Measurements from ENCODE around the gene PSMD14.
"Not testable (repeated sequence)": the region's sequence is repeated elsewhere in the genome, so short reads cannot be mapped to it uniquely, and the experiment has no call there.

The PSMD14 gene

DNA sequence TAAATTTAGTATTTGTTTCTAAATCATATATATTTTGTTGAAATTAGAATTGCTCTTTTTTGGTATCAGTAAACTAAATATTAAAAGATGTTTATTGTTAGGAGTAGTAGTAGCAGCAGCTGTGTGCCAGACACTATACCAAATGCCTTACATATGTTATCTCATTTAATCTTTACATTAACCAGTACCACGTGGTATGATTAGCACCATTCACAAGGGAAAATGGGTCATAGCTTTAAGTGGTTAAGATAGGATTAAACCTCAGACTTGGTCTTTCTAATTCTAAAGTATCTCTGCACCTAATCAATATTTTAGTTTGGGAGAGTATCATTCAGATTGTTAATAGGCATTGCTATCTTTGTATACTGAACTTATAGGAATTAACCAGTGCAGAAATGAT lies 29.0 kb downstream of the PSMD14 start:
- no peak for DNase-seq (ENCODE audit: low spot score)

DNA sequence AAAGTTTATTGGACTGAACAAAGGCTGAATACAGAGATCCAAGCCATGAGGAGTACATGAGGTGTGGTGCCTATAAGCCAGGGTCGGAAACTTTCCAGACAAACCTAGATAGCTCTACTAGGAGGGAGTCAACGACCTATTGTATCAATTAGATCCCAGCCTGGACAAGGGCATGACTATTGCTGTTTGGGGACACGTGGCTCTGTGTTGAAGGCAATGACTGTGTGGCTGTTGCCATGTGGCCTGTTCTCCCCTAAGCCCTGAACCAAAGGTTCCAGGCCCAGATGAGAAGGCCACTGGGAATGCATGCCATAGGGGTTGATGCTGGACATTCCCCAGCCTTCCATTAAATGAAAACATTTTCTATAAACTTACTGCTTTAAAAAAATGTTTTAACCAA lies 31.3 kb downstream of the PSMD14 start:
- not testable (repeated sequence) for DNase-seq (ENCODE audit: low spot score)

DNA sequence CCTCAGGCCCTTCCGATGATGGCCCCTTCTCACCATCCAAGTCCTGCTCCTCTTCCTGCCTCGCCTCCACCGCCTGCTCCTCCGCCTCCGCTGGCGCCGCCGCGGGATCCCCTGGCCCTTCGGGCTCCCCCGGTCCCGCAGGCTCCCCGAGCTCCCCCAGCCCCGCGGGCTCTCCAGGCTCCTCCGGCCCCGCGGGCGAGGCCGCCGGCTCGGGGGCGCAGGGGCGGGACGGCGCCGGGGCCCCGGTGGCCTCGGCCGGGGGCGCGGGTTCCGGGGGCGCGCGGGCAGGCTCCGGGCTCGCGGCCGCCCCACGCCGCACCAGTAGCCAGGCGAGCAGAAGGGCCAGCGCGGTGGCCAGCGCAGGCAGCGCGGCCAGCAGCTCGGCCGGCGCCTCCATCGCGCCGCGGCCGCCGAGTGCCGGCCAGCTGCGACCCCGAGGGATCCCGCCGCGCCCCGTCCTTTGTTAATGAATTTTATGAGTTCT lies 32.7 kb downstream of the PSMD14 start:
- DNase-seq (ENCODE audit: low spot score), result not testable (repeated sequence)

- DNase-seq (ENCODE audit: low spot score), result no peak
Observed at GRCh38 chr2:161343235-161343634, 35.0 kb downstream of the PSMD14 start.

DNA sequence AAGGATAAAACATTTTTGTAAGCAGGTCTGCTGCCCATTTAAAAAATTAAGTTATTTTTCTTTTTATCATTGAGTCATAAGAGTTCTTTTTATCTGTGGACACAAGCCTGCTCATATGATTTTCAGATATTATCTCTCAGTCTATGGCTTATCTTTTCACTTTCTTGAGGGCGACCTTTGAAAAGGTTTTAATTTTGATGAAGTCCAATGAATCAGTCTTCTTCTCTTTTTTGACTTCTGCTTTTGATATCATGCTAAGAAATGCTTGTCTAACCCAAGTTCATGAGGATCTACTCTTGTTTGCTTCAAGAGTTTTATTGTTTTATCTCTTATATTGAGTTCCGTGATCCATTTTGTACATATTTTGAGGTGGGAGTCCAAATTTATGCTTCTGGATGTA lies 36.5 kb downstream of the PSMD14 start:
- no peak for DNase-seq (ENCODE audit: low spot score)

DNA sequence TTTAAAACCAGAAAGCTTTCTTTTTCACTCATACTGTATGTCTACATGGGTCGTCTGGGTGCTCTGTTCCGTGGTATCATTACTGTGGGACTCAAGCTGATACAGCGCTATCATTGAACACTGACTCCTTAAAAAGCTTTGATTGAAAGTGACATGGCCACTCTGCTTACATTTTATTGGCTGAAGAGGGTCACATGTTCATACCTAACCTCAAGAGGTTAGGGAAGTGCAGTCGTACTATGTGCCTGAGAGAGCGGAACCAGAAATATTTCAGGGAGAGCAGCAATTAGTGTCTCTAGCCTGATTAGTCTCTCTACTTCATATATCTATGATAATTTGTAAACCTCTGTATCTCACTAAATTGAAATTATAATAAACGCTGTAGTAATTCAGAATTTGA lies 43.5 kb downstream of the PSMD14 start:
- no peak for DNase-seq (ENCODE audit: low spot score)

DNA sequence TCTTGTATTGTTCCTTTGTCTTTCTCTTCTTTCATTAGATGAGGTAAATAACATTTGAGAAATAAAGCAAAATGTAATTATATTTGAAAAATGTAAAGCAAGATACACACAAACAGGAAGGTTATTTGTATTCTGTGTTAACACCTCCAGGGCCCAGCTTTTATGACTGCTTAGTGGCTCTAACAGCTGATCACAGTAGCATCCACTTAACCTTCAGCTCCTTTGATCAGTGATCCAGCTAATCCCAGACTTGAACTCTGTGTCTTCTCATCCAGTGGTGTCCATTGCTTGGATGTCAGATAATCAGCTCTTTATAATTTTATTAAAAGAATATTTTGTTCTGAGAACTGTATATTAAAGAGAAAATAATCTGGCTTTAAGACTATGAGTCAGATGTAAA lies 44.5 kb downstream of the PSMD14 start:
- DNase-seq (ENCODE audit: low spot score), result no peak

GRCh38 chr2:161353543-161353942 lies 45.3 kb downstream of the PSMD14 start:
- DNase-seq (ENCODE audit: low spot score), result no peak

GRCh38 chr2:161354106-161354505 lies 45.9 kb downstream of the PSMD14 start:
- DNase-seq (ENCODE audit: low spot score), result no peak

DNA sequence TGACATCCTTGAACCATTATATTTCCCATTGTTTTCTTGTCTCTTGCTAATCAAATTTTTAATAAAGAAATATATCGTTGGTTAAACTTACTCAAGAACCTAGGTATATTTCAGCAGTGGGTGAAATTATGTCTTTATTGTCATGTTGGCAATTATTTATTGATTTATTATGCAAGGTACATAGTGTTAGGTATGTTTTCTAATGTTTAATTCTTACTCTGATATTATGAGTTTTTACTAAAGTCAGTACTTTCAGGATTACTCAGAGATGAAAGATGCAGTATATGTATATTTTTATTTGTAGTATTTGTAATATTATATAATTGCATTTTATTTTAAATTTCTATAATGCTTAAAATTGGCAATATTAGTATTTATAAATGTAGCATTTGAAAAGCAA lies 46.9 kb downstream of the PSMD14 start:
- no peak for DNase-seq (ENCODE audit: low spot score)

DNA sequence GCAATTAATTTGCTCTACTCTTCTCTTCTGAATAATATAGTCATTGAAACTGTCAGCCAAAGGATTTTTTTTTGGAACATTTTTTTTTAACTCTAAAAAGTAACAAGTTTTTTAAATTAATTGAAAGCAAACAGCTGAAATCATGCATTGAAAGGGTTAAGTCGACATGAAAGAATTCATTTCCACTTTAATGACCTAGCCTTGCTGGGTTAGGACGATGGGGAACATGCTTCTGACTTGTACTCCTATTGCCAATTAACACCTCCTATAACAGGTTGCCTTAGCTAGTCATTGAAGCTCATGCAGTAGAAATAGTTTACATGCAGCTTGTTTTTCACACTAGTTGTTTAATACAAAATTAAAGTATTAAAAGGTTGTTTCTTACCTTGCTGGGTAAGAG lies 47.8 kb downstream of the PSMD14 start:
- no peak for DNase-seq (ENCODE audit: low spot score)

GRCh38 chr2:161357097-161357496 lies 48.9 kb downstream of the PSMD14 start:
- no peak for DNase-seq (ENCODE audit: low spot score)

- no peak for DNase-seq (ENCODE audit: low spot score)
Observed at GRCh38 chr2:161358838-161359237, 50.6 kb downstream of the PSMD14 start.

DNA sequence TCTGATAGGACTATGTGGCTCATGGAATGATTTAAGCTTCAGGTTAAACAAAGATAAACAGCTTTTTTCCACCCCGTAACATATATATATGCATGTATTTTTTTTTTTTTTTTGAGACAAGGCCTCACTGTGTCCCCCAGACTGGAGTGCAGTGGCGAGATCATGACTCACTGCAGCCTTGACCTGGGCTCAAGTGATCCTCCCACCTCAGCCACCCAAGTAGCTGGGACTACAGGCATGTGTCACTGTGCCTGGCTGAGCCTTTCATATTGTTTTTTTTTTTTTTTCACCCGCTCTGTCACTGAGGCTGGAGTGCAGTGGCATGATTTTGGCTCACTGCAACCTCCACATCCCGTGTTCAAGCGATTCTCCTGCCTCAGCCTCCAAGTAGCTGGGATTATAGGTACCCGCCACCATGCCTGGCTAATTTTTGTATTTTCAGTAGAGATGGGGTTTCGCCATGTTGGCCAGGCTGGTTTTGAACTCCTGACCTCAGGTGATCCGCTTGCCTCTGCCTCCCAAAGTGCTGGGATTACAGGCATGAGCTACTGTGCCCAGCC lies 52.0 kb downstream of the PSMD14 start:
- not testable (repeated sequence) for DNase-seq (ENCODE audit: low spot score)

DNA sequence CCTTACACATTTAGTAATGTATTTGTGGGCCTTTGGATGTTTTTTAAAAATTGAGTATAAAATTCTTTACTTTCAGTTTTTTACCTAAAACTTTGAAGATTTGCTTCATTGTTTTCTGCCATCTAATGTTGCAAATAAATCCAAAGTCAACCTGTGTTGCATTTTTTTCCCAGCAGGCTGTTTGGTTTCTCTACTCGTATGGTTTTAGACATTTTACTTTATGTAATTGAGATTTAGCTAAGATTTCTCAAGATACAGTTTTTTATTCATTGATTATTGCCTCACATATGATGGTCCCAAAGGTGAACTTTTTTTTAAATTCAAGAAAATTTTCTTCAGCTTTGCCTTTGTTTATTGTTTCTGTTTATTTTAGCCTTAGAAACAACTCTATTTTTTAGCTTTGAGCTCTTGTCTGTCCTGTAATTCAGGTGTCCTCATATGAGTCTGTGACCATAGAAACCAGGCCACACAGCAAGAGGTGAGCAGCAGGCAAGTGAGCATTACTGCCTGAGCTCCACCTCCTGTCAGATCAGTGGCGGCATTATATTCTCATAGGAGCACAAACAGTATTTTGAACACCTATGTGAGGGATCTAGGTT lies 54.4 kb downstream of the PSMD14 start:
- no peak for DNase-seq (ENCODE audit: low spot score)

GRCh38 chr2:161367675-161368074 lies 59.5 kb downstream of the PSMD14 start:
- DNase-seq (ENCODE audit: low spot score), result no peak

- no peak for DNase-seq (ENCODE audit: low spot score)
Observed at GRCh38 chr2:161369311-161369710, 61.1 kb downstream of the PSMD14 start.

- peak; percentile 63 for DNase-seq (ENCODE audit: low spot score)
Observed at GRCh38 chr2:161370981-161371380, 62.8 kb downstream of the PSMD14 start.

DNA sequence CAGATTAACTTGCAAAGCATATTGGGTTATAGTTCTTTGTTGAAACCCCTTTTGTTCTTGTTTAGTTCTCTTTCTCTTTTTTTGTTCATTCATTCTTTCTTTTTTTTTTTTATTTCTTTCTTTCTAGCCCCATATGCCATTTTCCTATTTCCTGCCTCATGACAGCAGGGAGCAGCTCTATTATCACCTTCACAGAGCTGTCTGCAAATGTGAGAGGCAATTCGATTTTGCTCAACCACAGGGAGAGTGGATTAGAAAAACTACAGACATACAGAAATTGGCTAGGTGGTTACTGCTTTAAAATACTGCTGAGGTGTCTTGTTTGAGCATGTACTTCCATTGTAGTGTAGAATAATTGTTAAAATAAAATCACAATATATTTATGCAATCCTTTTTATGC lies 63.6 kb downstream of the PSMD14 start:
- DNase-seq (ENCODE audit: low spot score), result no peak

GRCh38 chr2:161373942-161374341 lies 65.7 kb downstream of the PSMD14 start:
- no peak for DNase-seq (ENCODE audit: low spot score)

DNA sequence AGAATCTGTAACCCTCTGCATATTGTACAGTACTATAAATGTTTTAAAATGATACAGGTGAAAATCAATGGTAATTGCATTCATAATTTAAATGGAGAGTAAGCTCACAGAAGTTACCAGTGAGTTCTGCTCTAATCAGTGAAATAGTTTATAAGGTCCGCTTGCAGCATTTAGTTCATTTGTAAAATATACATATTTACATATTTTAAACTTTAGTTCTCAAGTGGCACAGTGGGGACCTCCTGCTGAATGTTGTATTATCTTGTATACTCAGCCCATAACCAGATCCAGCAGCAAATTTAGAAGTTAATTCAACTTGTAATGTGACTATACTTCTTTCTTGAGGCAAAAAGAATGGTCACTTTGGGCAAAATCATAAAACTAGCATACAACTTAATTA lies 66.2 kb downstream of the PSMD14 start:
- no peak for DNase-seq (ENCODE audit: low spot score)

GRCh38 chr2:161379740-161380139 lies 71.5 kb downstream of the PSMD14 start:
- no peak for DNase-seq (ENCODE audit: low spot score)

GRCh38 chr2:161381546-161381945 lies 73.3 kb downstream of the PSMD14 start:
- DNase-seq (ENCODE audit: low spot score), result no peak

GRCh38 chr2:161382747-161383146 lies 74.5 kb downstream of the PSMD14 start:
- no peak for DNase-seq (ENCODE audit: low spot score)

Data from COLO829 (cell line).